Measurements from ENCODE around the gene CD248. TPM values are rescaled to one million over a fixed set of nuclear protein-coding genes. Genes with fewer than 3 reads are reported as not detected.
"Not testable (repeated sequence)": the region's sequence is repeated elsewhere in the genome, so short reads cannot be mapped to it uniquely, and the experiment has no call there.

CD248 gene
- total RNA-seq, 1 donor from 2014 or later: 9.7 TPM

- no peak for DNase-seq (ENCODE audit: low spot score)
- intact Hi-C loops (cut with DNase I): no loop called here
Observed at GRCh38 chr11:66330931-66331330, 14.1 kb upstream of the CD248 start.

GRCh38 chr11:66329165-66329673 is 12.4 kb upstream of the CD248 start:
- DNase-seq (ENCODE audit: low spot score): no peak
- intact Hi-C loops (cut with DNase I): no loop called here

- DNase-seq (ENCODE audit: low spot score): peak; percentile 88
- intact Hi-C loops (cut with DNase I): loop anchor here (1.0 kb wide), 1 partner anchor 16 kb away; no protein-coding TSS in a partner anchor
Observed at GRCh38 chr11:66328302-66329144, 11.7 kb upstream of the CD248 start.

GRCh38 chr11:66328031-66328301 is 11.1 kb upstream of the CD248 start:
- DNase-seq (ENCODE audit: low spot score): no peak
- intact Hi-C loops (cut with DNase I): loop anchor here (1.0 kb wide), 1 partner anchor 16 kb away; no protein-coding TSS in a partner anchor

GRCh38 chr11:66327171-66328030 is 10.6 kb upstream of the CD248 start:
- no peak for DNase-seq (ENCODE audit: low spot score)
- intact Hi-C loops (cut with DNase I): loop anchor here (1.0 kb wide), 1 partner anchor 15 kb away; no protein-coding TSS in a partner anchor

GRCh38 chr11:66326261-66327111 is 9.6 kb upstream of the CD248 start:
- intact Hi-C loops (cut with DNase I): no loop called here
- peak; percentile 90 for DNase-seq (ENCODE audit: low spot score)

- intact Hi-C loops (cut with DNase I): no loop called here
- no peak for DNase-seq (ENCODE audit: low spot score)
Observed at GRCh38 chr11:66325263-66325671, 8.4 kb upstream of the CD248 start.

- no peak for DNase-seq (ENCODE audit: low spot score)
- intact Hi-C loops (cut with DNase I): no loop called here
Observed at GRCh38 chr11:66324664-66325063, 7.8 kb upstream of the CD248 start.

GRCh38 chr11:66323684-66324083 is 6.8 kb upstream of the CD248 start:
- intact Hi-C loops (cut with DNase I): no loop called here
- DNase-seq (ENCODE audit: low spot score): no peak

- DNase-seq (ENCODE audit: low spot score): no peak
- intact Hi-C loops (cut with DNase I): no loop called here
Observed at GRCh38 chr11:66322732-66323427, 6.0 kb upstream of the CD248 start.

- intact Hi-C loops (cut with DNase I): no loop called here
- DNase-seq (ENCODE audit: low spot score): no peak
Observed at GRCh38 chr11:66321606-66322005, 4.8 kb upstream of the CD248 start.

- intact Hi-C loops (cut with DNase I); DNase-seq (ENCODE audit: low spot score): not testable (repeated sequence)
Observed at GRCh38 chr11:66320748-66321147, 3.9 kb upstream of the CD248 start.

GRCh38 chr11:66320289-66320688 is 3.4 kb upstream of the CD248 start:
- intact Hi-C loops (cut with DNase I): not testable (repeated sequence)

GRCh38 chr11:66318600-66318970 is 1.7 kb upstream of the CD248 start:
- no peak for DNase-seq (ENCODE audit: low spot score)
- intact Hi-C loops (cut with DNase I): no loop called here

More at GRCh38 chr11:66320289-66320688, 3.4 kb upstream of the CD248 start:
- DNase-seq (ENCODE audit: low spot score): not testable (repeated sequence)

GRCh38 chr11:66317723-66318599 is 1.1 kb upstream of the CD248 start:
- intact Hi-C loops (cut with DNase I): no loop called here

GRCh38 chr11:66317322-66317722 is 478 bp upstream of the CD248 start:
- DNase-seq (ENCODE audit: low spot score): no peak
- intact Hi-C loops (cut with DNase I): no loop called here

More at GRCh38 chr11:66317723-66318599, 1.1 kb upstream of the CD248 start:
- DNase-seq (ENCODE audit: low spot score): no peak

GRCh38 chr11:66315921-66316811 is 678 bp downstream of the CD248 start:
- DNase-seq (ENCODE audit: low spot score): no peak
- intact Hi-C loops (cut with DNase I): no loop called here
